GM23338 (cell line): ENCODE measurements around the gene SNN. TPM values are rescaled to one million over a fixed set of nuclear protein-coding genes. Genes with fewer than 3 reads are reported as not detected.

Experiments used
- ATAC-seq: fragments of 200-7000 bp; cut with Tn5 transposase; 3 replicates; pipeline ENCODE4 v1.9.1; 2020
- DNase-seq: peaks from one replicate; pipeline ENCODE4 v3.0.0-alpha.2; 2015; ENCODE audit warnings: low spot score
- H2AFZ ChIP-seq: fragments of 200-600 bp; sonication (generic); 2 replicates; pipeline ENCODE4 v1.8.0; 2016; ENCODE audit warnings: antibody characterized with exemption, mild to moderate bottlenecking, moderate library complexity
- H3F3A ChIP-seq: fragments of 200-600 bp; sonication (generic); replicated peaks from 2 replicates; pipeline ENCODE4 v1.8.0; 2017; ENCODE audit warnings: antibody characterized with exemption, mixed run types, low read depth
- H3K27ac ChIP-seq: fragments of 200-600 bp; sonication (generic); 2 replicates; pipeline ENCODE4 v1.6.1; 2016; ENCODE audit warnings: low read depth
- H3K27me3 ChIP-seq: fragments of 200-600 bp; sonication (generic); 2 replicates; pipeline ENCODE4 v1.8.0; 2016; ENCODE audit warnings: mild to moderate bottlenecking, mixed run types, moderate library complexity; ENCODE audit not compliant: insufficient read depth
- H3K36me3 ChIP-seq: fragments of 200-600 bp; sonication (generic); 2 replicates; pipeline ENCODE4 v1.8.0; 2016; ENCODE audit warnings: mild to moderate bottlenecking; ENCODE audit not compliant: insufficient read depth
- H3K4me1 ChIP-seq: fragments of 200-600 bp; sonication (generic); 2 replicates; pipeline ENCODE4 v1.8.0; 2016; ENCODE audit warnings: mild to moderate bottlenecking, moderate library complexity; ENCODE audit not compliant: insufficient read depth
- H3K4me2 ChIP-seq: fragments of 200-600 bp; sonication (generic); 2 replicates; pipeline ENCODE4 v1.7.1; 2017; ENCODE audit warnings: mixed run types
- H3K4me3 ChIP-seq: fragments of 200-600 bp; sonication (generic); 2 replicates; pipeline ENCODE4 v1.6.1; 2016; ENCODE audit warnings: mixed run types
- H3K79me2 ChIP-seq: fragments of 200-600 bp; sonication (generic); replicated peaks from 2 replicates; pipeline ENCODE4 v1.8.0; 2017; ENCODE audit warnings: mild to moderate bottlenecking; ENCODE audit not compliant: insufficient read depth
- H3K9me2 ChIP-seq: fragments of 200-600 bp; sonication (generic); 2 replicates; pipeline ENCODE4 v1.8.0; 2017; ENCODE audit not compliant: insufficient read depth
- H4K20me1 ChIP-seq: fragments of 200-600 bp; sonication (generic); replicated peaks from 2 replicates; pipeline ENCODE4 v1.8.0; 2017; ENCODE audit warnings: mild to moderate bottlenecking; ENCODE audit not compliant: insufficient read depth
- H3K27ac Mint-ChIP-seq: 2 replicates; pipeline ENCODE4 v1.8.0; 2020; ENCODE audit warnings: inconsistent platforms, mild to moderate bottlenecking, moderate library complexity, mixed read lengths
- H3K27me3 Mint-ChIP-seq: 3 replicates; pipeline ENCODE4 v1.8.0; 2022; ENCODE audit warnings: low read depth, mild to moderate bottlenecking, moderate library complexity, mixed read lengths, inconsistent platforms; ENCODE audit not compliant: insufficient read depth, poor library complexity
- H3K36me3 Mint-ChIP-seq: 3 replicates; pipeline ENCODE4 v1.8.0; 2021; ENCODE audit warnings: low read depth, mild to moderate bottlenecking, inconsistent platforms, moderate library complexity, mixed read lengths
- H3K4me1 Mint-ChIP-seq: 3 replicates; pipeline ENCODE4 v1.8.0; 2020; ENCODE audit warnings: mild to moderate bottlenecking, inconsistent platforms, mixed read lengths
- H3K4me3 Mint-ChIP-seq: 3 replicates; pipeline ENCODE4 v1.8.0; 2021; ENCODE audit warnings: moderate library complexity, mild to moderate bottlenecking, inconsistent platforms, mixed read lengths
- H3K9me3 Mint-ChIP-seq: 3 replicates; pipeline ENCODE4 v1.8.0; 2020; ENCODE audit warnings: moderate library complexity, mild to moderate bottlenecking, inconsistent platforms, mixed read lengths
- CREB1 ChIP-seq: fragments of 250-450 bp; sonication (Bioruptor Pico); IDR thresholded peaks from 2 replicates; pipeline ENCODE4 v1.5.0; 2020; ENCODE audit warnings: low read depth, mild to moderate bottlenecking, moderate library complexity
- EZH2 ChIP-seq: fragments of 200-600 bp; sonication (generic); IDR thresholded peaks from one replicate; pipeline ENCODE4 v1.8.0; 2017; ENCODE audit warnings: antibody characterized with exemption, mild to moderate bottlenecking, low read depth; ENCODE audit not compliant: unreplicated experiment
- EZH2phosphoT487 ChIP-seq: fragments of 200-600 bp; sonication (generic); IDR thresholded peaks from one replicate; pipeline ENCODE4 v1.8.1; 2018; ENCODE audit warnings: antibody characterized with exemption; ENCODE audit not compliant: unreplicated experiment
- JUNB ChIP-seq: IDR thresholded peaks from one replicate; pipeline ENCODE4 v1.6.1; 2016; ENCODE audit warnings: antibody characterized with exemption; ENCODE audit not compliant: unreplicated experiment
- NANOG ChIP-seq: IDR thresholded peaks from 2 replicates; pipeline ENCODE4 v1.6.1; 2016; ENCODE audit warnings: antibody characterized with exemption, borderline replicate concordance
- POLR2AphosphoS5 ChIP-seq: IDR thresholded peaks from 2 replicates; pipeline ENCODE4 v1.6.1; 2016; ENCODE audit warnings: antibody characterized with exemption, low read depth
- STAT1 ChIP-seq: IDR thresholded peaks from one replicate; pipeline ENCODE4 v1.6.1; 2016; ENCODE audit warnings: antibody characterized with exemption; ENCODE audit not compliant: unreplicated experiment
- ZNF114 ChIP-seq: fragments of 250-450 bp; sonication (Bioruptor Pico); IDR thresholded peaks from 2 replicates; pipeline ENCODE4 v1.5.0; 2020; ENCODE audit warnings: mild to moderate bottlenecking, moderate library complexity
- ZNF331 ChIP-seq: fragments of 250-450 bp; sonication (Bioruptor Pico); IDR thresholded peaks from 2 replicates; pipeline ENCODE4 v1.5.0; 2020; ENCODE audit warnings: low read depth, mild to moderate bottlenecking, moderate library complexity
- polyA plus RNA-seq: library from polyadenylated mRNA; unstranded; fragments of >200 nt; fragmentation: Nextera tagmentation; extraction: Ambion mirVana; gene quantifications from 2 replicates; pipeline ENCODE4 v1.2.1, GENCODE V29; 2016
- total RNA-seq: library from RNA; depleted of rRNA; stranded (reverse); fragments of >200 nt; shearing (Covaris generic); gene quantifications from 2 replicates; pipeline ENCODE4 v1.2.3, GENCODE V29; 2014
- TF ChIP-seq, protein P1 (sequence below), 2 experiments: fragments of 200-600 bp in 1 of 2; sonication (generic) in 1 of 2; conservative IDR thresholded peaks; 2 replicates each; pipeline versions ENCODE4 v1.5.1 to v1.6.1; 2016 to 2017; ENCODE audit warnings: antibody characterized with exemption in 2 of 2, low read depth in 2 of 2, mild to moderate bottlenecking in 2 of 2, moderate library complexity in 1 of 2
- TF ChIP-seq, protein P2 (sequence below): IDR thresholded peaks from 2 replicates; pipeline ENCODE4 v1.6.1; 2016; ENCODE audit warnings: antibody characterized with exemption
- TF ChIP-seq, protein P3 (sequence below): fragments of 250-450 bp; sonication (Bioruptor Pico); IDR thresholded peaks from 2 replicates; pipeline ENCODE4 v1.5.0; 2020; ENCODE audit warnings: mild to moderate bottlenecking, moderate library complexity
- TF ChIP-seq, protein P4 (sequence below): IDR thresholded peaks from one replicate; pipeline ENCODE4 v1.6.1; 2018; ENCODE audit warnings: antibody characterized with exemption; ENCODE audit not compliant: unreplicated experiment

SNN gene
- total and polyA plus RNA-seq, 2 experiments from 2014 or later = 19.0 to 63.3 TPM

DNA sequence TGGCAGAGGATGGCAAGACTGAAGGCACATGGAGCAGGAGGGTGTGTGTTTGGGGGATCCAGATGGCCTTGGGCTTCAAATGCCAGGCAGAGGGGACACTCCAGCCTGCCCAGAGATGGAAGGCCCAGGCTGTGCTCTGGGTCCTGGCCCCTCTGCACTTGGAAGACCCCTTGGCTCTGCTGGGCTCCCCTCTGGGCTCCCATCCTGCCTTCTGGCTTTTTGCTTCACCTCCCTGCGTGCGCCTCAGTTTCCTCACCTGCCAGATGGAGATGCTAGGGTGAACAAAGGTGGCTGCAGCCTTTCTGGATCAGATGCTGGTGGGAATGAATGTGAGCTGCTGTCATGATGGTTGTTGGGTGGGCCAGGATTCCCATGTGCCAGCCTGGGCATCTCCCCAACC, 3.0 kb downstream of the SNN start:
- DNase-seq (no peak), ATAC-seq (no peak)
- H2AFZ ChIP-seq = no peak overlapping the region
- TF ChIP-seq CREB1 (no peak), ZNF331 (no peak), ZNF114 (no peak), STAT1 (no peak), EZH2phosphoT487 (no peak), EZH2 (no peak), POLR2AphosphoS5 (no peak), NANOG (no peak), JUNB (no peak)
- TF ChIP-seq, protein P1, sequence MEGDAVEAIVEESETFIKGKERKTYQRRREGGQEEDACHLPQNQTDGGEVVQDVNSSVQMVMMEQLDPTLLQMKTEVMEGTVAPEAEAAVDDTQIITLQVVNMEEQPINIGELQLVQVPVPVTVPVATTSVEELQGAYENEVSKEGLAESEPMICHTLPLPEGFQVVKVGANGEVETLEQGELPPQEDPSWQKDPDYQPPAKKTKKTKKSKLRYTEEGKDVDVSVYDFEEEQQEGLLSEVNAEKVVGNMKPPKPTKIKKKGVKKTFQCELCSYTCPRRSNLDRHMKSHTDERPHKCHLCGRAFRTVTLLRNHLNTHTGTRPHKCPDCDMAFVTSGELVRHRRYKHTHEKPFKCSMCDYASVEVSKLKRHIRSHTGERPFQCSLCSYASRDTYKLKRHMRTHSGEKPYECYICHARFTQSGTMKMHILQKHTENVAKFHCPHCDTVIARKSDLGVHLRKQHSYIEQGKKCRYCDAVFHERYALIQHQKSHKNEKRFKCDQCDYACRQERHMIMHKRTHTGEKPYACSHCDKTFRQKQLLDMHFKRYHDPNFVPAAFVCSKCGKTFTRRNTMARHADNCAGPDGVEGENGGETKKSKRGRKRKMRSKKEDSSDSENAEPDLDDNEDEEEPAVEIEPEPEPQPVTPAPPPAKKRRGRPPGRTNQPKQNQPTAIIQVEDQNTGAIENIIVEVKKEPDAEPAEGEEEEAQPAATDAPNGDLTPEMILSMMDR (conservative IDR thresholded peaks at IDR 0.05; ENCODE audit: low read depth in 2 of 2) = no peak
- TF ChIP-seq, protein P2, sequence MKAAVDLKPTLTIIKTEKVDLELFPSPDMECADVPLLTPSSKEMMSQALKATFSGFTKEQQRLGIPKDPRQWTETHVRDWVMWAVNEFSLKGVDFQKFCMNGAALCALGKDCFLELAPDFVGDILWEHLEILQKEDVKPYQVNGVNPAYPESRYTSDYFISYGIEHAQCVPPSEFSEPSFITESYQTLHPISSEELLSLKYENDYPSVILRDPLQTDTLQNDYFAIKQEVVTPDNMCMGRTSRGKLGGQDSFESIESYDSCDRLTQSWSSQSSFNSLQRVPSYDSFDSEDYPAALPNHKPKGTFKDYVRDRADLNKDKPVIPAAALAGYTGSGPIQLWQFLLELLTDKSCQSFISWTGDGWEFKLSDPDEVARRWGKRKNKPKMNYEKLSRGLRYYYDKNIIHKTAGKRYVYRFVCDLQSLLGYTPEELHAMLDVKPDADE = no peak
- TF ChIP-seq, protein P3, sequence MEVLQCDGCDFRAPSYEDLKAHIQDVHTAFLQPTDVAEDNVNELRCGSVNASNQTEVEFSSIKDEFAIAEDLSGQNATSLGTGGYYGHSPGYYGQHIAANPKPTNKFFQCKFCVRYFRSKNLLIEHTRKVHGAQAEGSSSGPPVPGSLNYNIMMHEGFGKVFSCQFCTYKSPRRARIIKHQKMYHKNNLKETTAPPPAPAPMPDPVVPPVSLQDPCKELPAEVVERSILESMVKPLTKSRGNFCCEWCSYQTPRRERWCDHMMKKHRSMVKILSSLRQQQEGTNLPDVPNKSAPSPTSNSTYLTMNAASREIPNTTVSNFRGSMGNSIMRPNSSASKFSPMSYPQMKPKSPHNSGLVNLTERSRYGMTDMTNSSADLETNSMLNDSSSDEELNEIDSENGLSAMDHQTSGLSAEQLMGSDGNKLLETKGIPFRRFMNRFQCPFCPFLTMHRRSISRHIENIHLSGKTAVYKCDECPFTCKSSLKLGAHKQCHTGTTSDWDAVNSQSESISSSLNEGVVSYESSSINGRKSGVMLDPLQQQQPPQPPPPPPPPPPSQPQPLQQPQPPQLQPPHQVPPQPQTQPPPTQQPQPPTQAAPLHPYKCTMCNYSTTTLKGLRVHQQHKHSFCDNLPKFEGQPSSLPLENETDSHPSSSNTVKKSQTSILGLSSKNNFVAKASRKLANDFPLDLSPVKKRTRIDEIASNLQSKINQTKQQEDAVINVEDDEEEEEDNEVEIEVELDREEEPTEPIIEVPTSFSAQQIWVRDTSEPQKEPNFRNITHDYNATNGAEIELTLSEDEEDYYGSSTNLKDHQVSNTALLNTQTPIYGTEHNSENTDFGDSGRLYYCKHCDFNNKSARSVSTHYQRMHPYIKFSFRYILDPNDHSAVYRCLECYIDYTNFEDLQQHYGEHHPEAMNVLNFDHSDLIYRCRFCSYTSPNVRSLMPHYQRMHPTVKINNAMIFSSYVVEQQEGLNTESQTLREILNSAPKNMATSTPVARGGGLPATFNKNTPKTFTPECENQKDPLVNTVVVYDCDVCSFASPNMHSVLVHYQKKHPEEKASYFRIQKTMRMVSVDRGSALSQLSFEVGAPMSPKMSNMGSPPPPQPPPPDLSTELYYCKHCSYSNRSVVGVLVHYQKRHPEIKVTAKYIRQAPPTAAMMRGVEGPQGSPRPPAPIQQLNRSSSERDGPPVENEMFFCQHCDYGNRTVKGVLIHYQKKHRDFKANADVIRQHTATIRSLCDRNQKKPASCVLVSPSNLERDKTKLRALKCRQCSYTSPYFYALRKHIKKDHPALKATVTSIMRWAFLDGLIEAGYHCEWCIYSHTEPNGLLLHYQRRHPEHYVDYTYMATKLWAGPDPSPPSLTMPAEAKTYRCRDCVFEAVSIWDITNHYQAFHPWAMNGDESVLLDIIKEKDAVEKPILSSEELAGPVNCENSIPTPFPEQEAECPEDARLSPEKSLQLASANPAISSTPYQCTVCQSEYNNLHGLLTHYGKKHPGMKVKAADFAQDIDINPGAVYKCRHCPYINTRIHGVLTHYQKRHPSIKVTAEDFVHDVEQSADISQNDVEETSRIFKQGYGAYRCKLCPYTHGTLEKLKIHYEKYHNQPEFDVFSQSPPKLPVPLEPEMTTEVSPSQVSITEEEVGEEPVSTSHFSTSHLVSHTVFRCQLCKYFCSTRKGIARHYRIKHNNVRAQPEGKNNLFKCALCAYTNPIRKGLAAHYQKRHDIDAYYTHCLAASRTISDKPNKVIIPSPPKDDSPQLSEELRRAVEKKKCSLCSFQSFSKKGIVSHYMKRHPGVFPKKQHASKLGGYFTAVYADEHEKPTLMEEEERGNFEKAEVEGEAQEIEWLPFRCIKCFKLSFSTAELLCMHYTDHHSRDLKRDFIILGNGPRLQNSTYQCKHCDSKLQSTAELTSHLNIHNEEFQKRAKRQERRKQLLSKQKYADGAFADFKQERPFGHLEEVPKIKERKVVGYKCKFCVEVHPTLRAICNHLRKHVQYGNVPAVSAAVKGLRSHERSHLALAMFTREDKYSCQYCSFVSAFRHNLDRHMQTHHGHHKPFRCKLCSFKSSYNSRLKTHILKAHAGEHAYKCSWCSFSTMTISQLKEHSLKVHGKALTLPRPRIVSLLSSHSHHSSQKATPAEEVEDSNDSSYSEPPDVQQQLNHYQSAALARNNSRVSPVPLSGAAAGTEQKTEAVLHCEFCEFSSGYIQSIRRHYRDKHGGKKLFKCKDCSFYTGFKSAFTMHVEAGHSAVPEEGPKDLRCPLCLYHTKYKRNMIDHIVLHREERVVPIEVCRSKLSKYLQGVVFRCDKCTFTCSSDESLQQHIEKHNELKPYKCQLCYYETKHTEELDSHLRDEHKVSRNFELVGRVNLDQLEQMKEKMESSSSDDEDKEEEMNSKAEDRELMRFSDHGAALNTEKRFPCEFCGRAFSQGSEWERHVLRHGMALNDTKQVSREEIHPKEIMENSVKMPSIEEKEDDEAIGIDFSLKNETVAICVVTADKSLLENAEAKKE (CRISPR knock-in tag) = no peak
- TF ChIP-seq, protein P4, sequence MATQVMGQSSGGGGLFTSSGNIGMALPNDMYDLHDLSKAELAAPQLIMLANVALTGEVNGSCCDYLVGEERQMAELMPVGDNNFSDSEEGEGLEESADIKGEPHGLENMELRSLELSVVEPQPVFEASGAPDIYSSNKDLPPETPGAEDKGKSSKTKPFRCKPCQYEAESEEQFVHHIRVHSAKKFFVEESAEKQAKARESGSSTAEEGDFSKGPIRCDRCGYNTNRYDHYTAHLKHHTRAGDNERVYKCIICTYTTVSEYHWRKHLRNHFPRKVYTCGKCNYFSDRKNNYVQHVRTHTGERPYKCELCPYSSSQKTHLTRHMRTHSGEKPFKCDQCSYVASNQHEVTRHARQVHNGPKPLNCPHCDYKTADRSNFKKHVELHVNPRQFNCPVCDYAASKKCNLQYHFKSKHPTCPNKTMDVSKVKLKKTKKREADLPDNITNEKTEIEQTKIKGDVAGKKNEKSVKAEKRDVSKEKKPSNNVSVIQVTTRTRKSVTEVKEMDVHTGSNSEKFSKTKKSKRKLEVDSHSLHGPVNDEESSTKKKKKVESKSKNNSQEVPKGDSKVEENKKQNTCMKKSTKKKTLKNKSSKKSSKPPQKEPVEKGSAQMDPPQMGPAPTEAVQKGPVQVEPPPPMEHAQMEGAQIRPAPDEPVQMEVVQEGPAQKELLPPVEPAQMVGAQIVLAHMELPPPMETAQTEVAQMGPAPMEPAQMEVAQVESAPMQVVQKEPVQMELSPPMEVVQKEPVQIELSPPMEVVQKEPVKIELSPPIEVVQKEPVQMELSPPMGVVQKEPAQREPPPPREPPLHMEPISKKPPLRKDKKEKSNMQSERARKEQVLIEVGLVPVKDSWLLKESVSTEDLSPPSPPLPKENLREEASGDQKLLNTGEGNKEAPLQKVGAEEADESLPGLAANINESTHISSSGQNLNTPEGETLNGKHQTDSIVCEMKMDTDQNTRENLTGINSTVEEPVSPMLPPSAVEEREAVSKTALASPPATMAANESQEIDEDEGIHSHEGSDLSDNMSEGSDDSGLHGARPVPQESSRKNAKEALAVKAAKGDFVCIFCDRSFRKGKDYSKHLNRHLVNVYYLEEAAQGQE = no peak
- Mint-ChIP-seq H3K9me3 (no peaks in the 10 kb centered on the region), H3K4me3 (no peak overlapping the region), H3K27ac (no peak overlapping the region), H3K4me1 (peaks cover 50% of the 10 kb centered on the region), H3K36me3 (peaks cover under 1% of the 10 kb centered on the region; the same call in 1 of the 3 replicates), H3K27me3 (peaks cover 16% of the 10 kb centered on the region)
- H3K4me3 ChIP-seq = no peak overlapping the region
- H3K27ac ChIP-seq = no peak overlapping the region; the same call in 1 of the 2 replicates
- no peak overlapping the region for H3K4me2 ChIP-seq
- H3F3A ChIP-seq = peaks cover 7% of the 10 kb centered on the region; the same call in 1 of the 2 replicates
- no peaks in the 10 kb centered on the region for H3K36me3 ChIP-seq
- H4K20me1 ChIP-seq = peaks cover 45% of the 10 kb centered on the region
- H3K79me2 ChIP-seq = peaks cover 57% of the 10 kb centered on the region
- 0 out of 2 replicates have a peak, but pooled peaks cover 3% of the 10 kb centered on the region for H3K27me3 ChIP-seq
- no peaks in the 10 kb centered on the region for H3K9me2 ChIP-seq
- peaks cover 16% of the 10 kb centered on the region for H3K4me1 ChIP-seq
